GM12891 (cell line): ENCODE results near the gene SLC4A4.

Experiments
- POLR2A ChIP-seq: IDR thresholded peaks from 2 replicates; pipeline ENCODE4 v1.6.1; 2011; ENCODE audit warnings: low read depth, low read length, control low read depth
- POLR2AphosphoS5 ChIP-seq: IDR thresholded peaks from 2 replicates; pipeline ENCODE4 v1.6.1; 2011; ENCODE audit warnings: low read depth, low read length, control low read depth
- TAF1 ChIP-seq: IDR thresholded peaks from 2 replicates; pipeline ENCODE4 v1.6.1; 2011; ENCODE audit warnings: low read depth, low read length, control low read depth

GRCh38 chr4:71304289-71304850 lies 34.5 kb upstream of the SLC4A4 start:
- TF ChIP-seq POLR2A = no peak
- TF ChIP-seq POLR2AphosphoS5 = no peak
- TF ChIP-seq TAF1 = no peak
